H9 (cell line): ENCODE measurements around the gene CARD6. TPM values are rescaled to one million over a fixed set of nuclear protein-coding genes. Genes with fewer than 3 reads are reported as not detected.

ENCODE experiments used
- DNase-seq: peaks from one replicate; pipeline ENCODE4 v3.0.0-alpha.2; 2017
- H2AFZ ChIP-seq: one replicate; pipeline ENCODE4 v1.6.1; 2013; ENCODE audit warnings: mild to moderate bottlenecking, low read length, control low read depth, moderate library complexity
- H2AK5ac ChIP-seq: 2 replicates; pipeline ENCODE4 v1.6.1; 2013; ENCODE audit warnings: low read length, control low read depth, mixed read lengths; ENCODE audit not compliant: insufficient read length
- H2BK120ac ChIP-seq: one replicate; pipeline ENCODE4 v1.6.1; 2013; ENCODE audit warnings: low read depth, mild to moderate bottlenecking, low read length, control low read depth, inconsistent platforms; ENCODE audit not compliant: poor library complexity, severe bottlenecking
- H2BK12ac ChIP-seq: 2 replicates; pipeline ENCODE4 v1.6.1; 2013; ENCODE audit warnings: low read length, control low read depth, mixed read lengths, low read depth; ENCODE audit not compliant: insufficient read length
- H2BK15ac ChIP-seq: 2 replicates; pipeline ENCODE4 v1.6.1; 2013; ENCODE audit warnings: low read depth, low read length, control low read depth
- H2BK20ac ChIP-seq: one replicate; pipeline ENCODE4 v1.6.1; 2013; ENCODE audit warnings: low read depth, mild to moderate bottlenecking, low read length, control low read depth, inconsistent platforms; ENCODE audit not compliant: poor library complexity, severe bottlenecking
- H2BK5ac ChIP-seq: 2 replicates; pipeline ENCODE4 v1.6.1; 2013; ENCODE audit warnings: low read length, control low read depth, mixed read lengths; ENCODE audit not compliant: insufficient read length
- H3K14ac ChIP-seq: 2 replicates; pipeline ENCODE4 v1.6.1; 2013; ENCODE audit warnings: low read length, control low read depth; ENCODE audit not compliant: insufficient read depth
- H3K18ac ChIP-seq: 2 replicates; pipeline ENCODE4 v1.6.1; 2013; ENCODE audit warnings: low read depth, mild to moderate bottlenecking, mixed read lengths, low read length, control low read depth; ENCODE audit not compliant: insufficient read length
- H3K23ac ChIP-seq: 2 replicates; pipeline ENCODE4 v1.6.1; 2013; ENCODE audit warnings: low read length, control low read depth, mixed read lengths, low read depth; ENCODE audit not compliant: insufficient read length
- H3K23me2 ChIP-seq: 2 replicates; pipeline ENCODE4 v1.6.1; 2013; ENCODE audit warnings: low read depth, mild to moderate bottlenecking, mixed read lengths, low read length, control low read depth; ENCODE audit not compliant: insufficient read length, poor library complexity, severe bottlenecking
- H3K27ac ChIP-seq: 2 replicates; pipeline ENCODE4 v1.5.1; 2013; ENCODE audit warnings: low read length, control low read depth, mixed read lengths, low read depth; ENCODE audit not compliant: insufficient read length
- H3K27me3 ChIP-seq: 2 replicates; pipeline ENCODE4 v1.6.1; 2013; ENCODE audit warnings: low read length, control low read depth, inconsistent platforms; ENCODE audit not compliant: insufficient read depth
- H3K4ac ChIP-seq: 2 replicates; pipeline ENCODE4 v1.6.1; 2013; ENCODE audit warnings: low read depth, mild to moderate bottlenecking, control low read depth, inconsistent platforms, low read length, moderate library complexity
- H3K4me1 ChIP-seq: 2 replicates; pipeline ENCODE4 v1.6.1; 2013; ENCODE audit warnings: low read length, control low read depth, inconsistent platforms; ENCODE audit not compliant: insufficient read depth
- H3K4me2 ChIP-seq: 2 replicates; pipeline ENCODE4 v1.6.1; 2013; ENCODE audit warnings: low read length, control low read depth, mixed read lengths; ENCODE audit not compliant: insufficient read length, insufficient read depth
- H3K56ac ChIP-seq: 2 replicates; pipeline ENCODE4 v1.6.1; 2013; ENCODE audit warnings: low read depth, mild to moderate bottlenecking, mixed read lengths, low read length, control low read depth; ENCODE audit not compliant: insufficient read length
- H3K79me1 ChIP-seq: 2 replicates; pipeline ENCODE4 v1.6.1; 2013; ENCODE audit warnings: low read depth, mild to moderate bottlenecking, moderate library complexity, low read length, control low read depth, inconsistent platforms; ENCODE audit not compliant: insufficient read depth, poor library complexity, severe bottlenecking
- H3K79me2 ChIP-seq: 2 replicates; pipeline ENCODE4 v1.6.1; 2013; ENCODE audit warnings: low read length, control low read depth, inconsistent platforms; ENCODE audit not compliant: insufficient read depth
- H3K9ac ChIP-seq: 2 replicates; pipeline ENCODE4 v1.6.1; 2013; ENCODE audit warnings: low read length, control low read depth, mixed read lengths; ENCODE audit not compliant: insufficient read length; ENCODE audit errors: extremely low read depth
- H3K9me3 ChIP-seq: one replicate; pipeline ENCODE4 v1.6.1; 2013; ENCODE audit warnings: low read depth, low read length, inconsistent platforms; ENCODE audit not compliant: control insufficient read depth
- H3T11ph ChIP-seq: one replicate; pipeline ENCODE4 v1.6.1; 2013; ENCODE audit warnings: mild to moderate bottlenecking, low read length, control low read depth, inconsistent platforms
- H4K20me1 ChIP-seq: one replicate; pipeline ENCODE4 v1.6.1; 2013; ENCODE audit not compliant: control insufficient read depth, insufficient read length, insufficient read depth
- H4K5ac ChIP-seq: 2 replicates; pipeline ENCODE4 v1.6.1; 2013; ENCODE audit warnings: low read depth, mild to moderate bottlenecking, mixed read lengths, low read length, control low read depth; ENCODE audit not compliant: insufficient read length
- H4K8ac ChIP-seq: replicated peaks from 2 replicates; pipeline ENCODE4 v1.6.1; 2013; ENCODE audit warnings: low read length, control low read depth, mixed read lengths, low read depth; ENCODE audit not compliant: insufficient read length
- H4K91ac ChIP-seq: 2 replicates; pipeline ENCODE4 v1.6.1; 2013; ENCODE audit warnings: low read depth, mild to moderate bottlenecking, moderate library complexity, mixed read lengths, low read length, control low read depth; ENCODE audit not compliant: insufficient read length
- H3K27ac Mint-ChIP-seq, 3 experiments: 2 replicates in 2 of 3; 3 replicates in 1 of 3; pipeline ENCODE4 v1.8.0; 2020 to 2021; ENCODE audit warnings: mixed read lengths in 3 of 3, mild to moderate bottlenecking in 1 of 3, moderate library complexity in 1 of 3
- H3K27me3 Mint-ChIP-seq: 2 replicates; pipeline ENCODE4 v1.8.0; 2021; ENCODE audit warnings: low read depth, mild to moderate bottlenecking, moderate library complexity, mixed read lengths
- H3K36me3 Mint-ChIP-seq, 3 experiments: 2 replicates in 2 of 3; 3 replicates in 1 of 3; pipeline ENCODE4 v1.8.0; 2020 to 2021; ENCODE audit warnings: low read depth in 3 of 3, mixed read lengths in 3 of 3; ENCODE audit not compliant: insufficient read depth in 1 of 3
- H3K4me1 Mint-ChIP-seq, 2 experiments: 2 replicates each; pipeline ENCODE4 v1.8.0; 2020; ENCODE audit warnings: mixed read lengths in 2 of 2
- H3K4me3 Mint-ChIP-seq, 2 experiments: 2 replicates in 1 of 2; 3 replicates in 1 of 2; pipeline ENCODE4 v1.8.0; 2020 to 2021; ENCODE audit warnings: mild to moderate bottlenecking in 2 of 2, mixed read lengths in 2 of 2, moderate library complexity in 1 of 2
- H3K9me3 Mint-ChIP-seq, 2 experiments: 2 replicates in 1 of 2; 3 replicates in 1 of 2; pipeline ENCODE4 v1.8.0; 2020; ENCODE audit warnings: mild to moderate bottlenecking in 2 of 2, mixed read lengths in 2 of 2, moderate library complexity in 1 of 2
- WGBS: extraction: QIAGEN DNeasy Blood & Tissue Kit; methylation state at CpG from one replicate; pipeline ENCODE4 v1.1.7; 2013; ENCODE audit warnings: missing lambda C conversion rate, low lambda C conversion rate, mixed read lengths; ENCODE audit not compliant: insufficient read length; ENCODE audit errors: extremely low coverage; 5-methylcytosine and 5-hydroxymethylcytosine counted together
- total RNA-seq: library from RNA; stranded (reverse); gene quantifications from 2 replicates; pipeline ENCODE4 v1.2.1, GENCODE V29; 2021
- TF ChIP-seq, protein P1 (sequence below): fragments of 200-600 bp; sonication (generic); conservative IDR thresholded peaks from 3 replicates; pipeline ENCODE4 v1.8.0; 2021; ENCODE audit warnings: antibody characterized with exemption, mild to moderate bottlenecking

Gene CARD6
- total RNA-seq, 1 experiment from 2014 or later, result 0.35 TPM

DNA sequence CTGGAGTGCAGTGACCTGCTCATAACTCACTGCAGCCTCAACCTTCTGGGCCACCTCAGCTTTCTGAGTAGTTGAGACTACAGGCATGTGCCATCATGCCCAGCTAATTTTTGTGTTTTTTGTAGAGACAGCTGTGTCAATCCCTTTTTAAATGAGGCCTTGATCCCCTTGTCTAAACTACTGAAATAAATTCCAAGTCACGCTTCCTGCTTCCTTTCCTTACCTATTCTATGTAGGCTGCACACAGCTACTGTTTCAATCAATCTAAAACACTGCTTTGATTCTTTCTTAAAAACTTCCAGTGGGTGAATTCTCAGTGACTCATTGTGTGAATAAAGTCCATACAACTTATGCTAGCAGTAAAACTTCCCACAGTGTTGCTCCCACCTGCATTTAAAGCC is 65.2 kb downstream of the CARD6 start:
- Histone ChIP-seq H3K14ac (no peak overlapping the region), H3K4ac (no peak overlapping the region), H3K79me2 (no peaks in the 10 kb centered on the region), H3K9ac (no peak overlapping the region), H3K27me3 (no peaks in the 10 kb centered on the region), H3K4me2 (no peak overlapping the region), H3K9me3 (no peaks in the 10 kb centered on the region), H2BK15ac (no peak overlapping the region), H3K56ac (no peak overlapping the region), H2AFZ (no peak overlapping the region), H3K79me1 (no peaks in the 10 kb centered on the region), H2AK5ac (no peak overlapping the region), H4K8ac (no peak overlapping the region), H3K23ac (no peak overlapping the region), H3T11ph (no peak overlapping the region), H4K91ac (no peak overlapping the region), H3K4me1 (no peaks in the 10 kb centered on the region), H3K27ac (no peak overlapping the region), H3K18ac (no peak overlapping the region), H3K23me2 (no peaks in the 10 kb centered on the region), H2BK120ac (no peak overlapping the region), H2BK20ac (no peak overlapping the region), H2BK12ac (no peak overlapping the region), H2BK5ac (no peak overlapping the region), H4K5ac (no peak overlapping the region), H4K20me1 (no peaks in the 10 kb centered on the region)
- no CpG with 5 or more reads among the region's 1 CpG for WGBS
- Mint-ChIP-seq H3K4me1 (peaks cover 8 to 16% of the 10 kb centered on the region in 2 experiments), H3K36me3 (no peaks in the 10 kb centered on the region), H3K9me3 (no peaks in the 10 kb centered on the region; a peak in 1 of 5 replicates), H3K4me3 (no peak overlapping the region), H3K27me3 (no peaks in the 10 kb centered on the region), H3K27ac (no peak overlapping the region)
- DNase-seq, result no peak
- TF ChIP-seq, protein P1, sequence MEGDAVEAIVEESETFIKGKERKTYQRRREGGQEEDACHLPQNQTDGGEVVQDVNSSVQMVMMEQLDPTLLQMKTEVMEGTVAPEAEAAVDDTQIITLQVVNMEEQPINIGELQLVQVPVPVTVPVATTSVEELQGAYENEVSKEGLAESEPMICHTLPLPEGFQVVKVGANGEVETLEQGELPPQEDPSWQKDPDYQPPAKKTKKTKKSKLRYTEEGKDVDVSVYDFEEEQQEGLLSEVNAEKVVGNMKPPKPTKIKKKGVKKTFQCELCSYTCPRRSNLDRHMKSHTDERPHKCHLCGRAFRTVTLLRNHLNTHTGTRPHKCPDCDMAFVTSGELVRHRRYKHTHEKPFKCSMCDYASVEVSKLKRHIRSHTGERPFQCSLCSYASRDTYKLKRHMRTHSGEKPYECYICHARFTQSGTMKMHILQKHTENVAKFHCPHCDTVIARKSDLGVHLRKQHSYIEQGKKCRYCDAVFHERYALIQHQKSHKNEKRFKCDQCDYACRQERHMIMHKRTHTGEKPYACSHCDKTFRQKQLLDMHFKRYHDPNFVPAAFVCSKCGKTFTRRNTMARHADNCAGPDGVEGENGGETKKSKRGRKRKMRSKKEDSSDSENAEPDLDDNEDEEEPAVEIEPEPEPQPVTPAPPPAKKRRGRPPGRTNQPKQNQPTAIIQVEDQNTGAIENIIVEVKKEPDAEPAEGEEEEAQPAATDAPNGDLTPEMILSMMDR, result no peak
